Measurements from ENCODE around the gene THBD. TPM values are rescaled to one million over a fixed set of nuclear protein-coding genes. Genes with fewer than 3 reads are reported as not detected.

The THBD gene
- 0.29 and 0.36 TPM in 2 replicates for total RNA-seq

- no peaks in the 10 kb centered on the region for H3K79me2 ChIP-seq (ENCODE audit: insufficient read depth, low read length)
- peaks cover 22% of the 10 kb centered on the region for H3K27me3 ChIP-seq (ENCODE audit: insufficient read depth, low read length)
- peak within 1 kb of the TSS; percentile 80 for H3K4me2 ChIP-seq (ENCODE audit: insufficient read depth, low read length)
- no peaks in the 10 kb centered on the region for H4K20me1 ChIP-seq (ENCODE audit: insufficient read depth, low read length)
- no peak within 1 kb of the TSS for H3K27ac ChIP-seq (ENCODE audit: low read depth, low read length)
- H3K36me3 ChIP-seq (ENCODE audit: insufficient read depth, low read length) = no peaks in the 10 kb centered on the region
- no peaks in the 10 kb centered on the region for H3K9me3 ChIP-seq (ENCODE audit: low read depth, low read length)
- no peak for TF ChIP-seq CTCF (IDR thresholded peaks at IDR 0.05; ENCODE audit: extremely low read depth, low read depth, low read length)
- peak within 1 kb of the TSS; percentile 75 for H3K4me3 ChIP-seq (ENCODE audit: insufficient read depth, low read length)
- H2AFZ ChIP-seq (ENCODE audit: low read length) = peak within 1 kb of the TSS; percentile 74
- no peak for DNase-seq (ENCODE audit: insufficient read length, low spot score, missing footprints)
- peaks cover 13% of the 10 kb centered on the region for H3K4me1 ChIP-seq (ENCODE audit: insufficient read depth, low read length)
These were observed at the start of gene THBD for GRCh38 chr20:23049201-23050075. THBD (minus strand) TSS chr20:23049672; CDS start chr20:23049504, 168 bp downstream.

- Histone ChIP-seq H3K4me2 (ENCODE audit: insufficient read depth, low read length) (no peak overlapping the region), H3K27ac (ENCODE audit: low read depth, low read length) (no peak overlapping the region), H3K36me3 (ENCODE audit: insufficient read depth, low read length) (no peaks in the 10 kb centered on the region), H3K9me3 (ENCODE audit: low read depth, low read length) (no peaks in the 10 kb centered on the region), H3K79me2 (ENCODE audit: insufficient read depth, low read length) (no peaks in the 10 kb centered on the region), H3K27me3 (ENCODE audit: insufficient read depth, low read length) (peaks cover 12% of the 10 kb centered on the region), H3K4me3 (ENCODE audit: insufficient read depth, low read length) (no peak overlapping the region), H3K4me1 (ENCODE audit: insufficient read depth, low read length) (no peaks in the 10 kb centered on the region), H4K20me1 (ENCODE audit: insufficient read depth, low read length) (no peaks in the 10 kb centered on the region), H2AFZ (ENCODE audit: low read length) (no peak overlapping the region)
- no peak for TF ChIP-seq CTCF (IDR thresholded peaks at IDR 0.05; ENCODE audit: extremely low read depth, low read depth, low read length)
- DNase-seq (ENCODE audit: insufficient read length, low spot score, missing footprints) = peak; percentile 43
These were observed 48.4 kb upstream of the THBD start for GRCh38 chr20:23097636-23098580.

GRCh38 chr20:23096986-23097520 is 47.6 kb upstream of the THBD start:
- H3K4me3 ChIP-seq (ENCODE audit: insufficient read depth, low read length) = no peak overlapping the region
- no peaks in the 10 kb centered on the region for H4K20me1 ChIP-seq (ENCODE audit: insufficient read depth, low read length)
- H3K4me1 ChIP-seq (ENCODE audit: insufficient read depth, low read length) = peaks cover under 1% of the 10 kb centered on the region
- H3K27ac ChIP-seq (ENCODE audit: low read depth, low read length) = no peak overlapping the region
- H3K79me2 ChIP-seq (ENCODE audit: insufficient read depth, low read length) = no peaks in the 10 kb centered on the region
- no peak for TF ChIP-seq CTCF (IDR thresholded peaks at IDR 0.05; ENCODE audit: extremely low read depth, low read depth, low read length)
- H3K36me3 ChIP-seq (ENCODE audit: insufficient read depth, low read length) = no peaks in the 10 kb centered on the region
- no peak overlapping the region for H2AFZ ChIP-seq (ENCODE audit: low read length)
- peaks cover 13% of the 10 kb centered on the region for H3K27me3 ChIP-seq (ENCODE audit: insufficient read depth, low read length)
- H3K9me3 ChIP-seq (ENCODE audit: low read depth, low read length) = no peaks in the 10 kb centered on the region
- no peak overlapping the region for H3K4me2 ChIP-seq (ENCODE audit: insufficient read depth, low read length)
- DNase-seq (ENCODE audit: insufficient read length, low spot score, missing footprints) = no peak
